Measurements from ENCODE around the gene TMEM130. TPM values are rescaled to one million over a fixed set of nuclear protein-coding genes. Genes with fewer than 3 reads are reported as not detected.
A peak's percentile ranks its signal among the peaks of the same experiment; 100 is the strongest.
"Not testable (repeated sequence)": the region's sequence is repeated elsewhere in the genome, so short reads cannot be mapped to it uniquely, and the experiment has no call there.

The TMEM130 gene
- total RNA-seq, 2 donors from 2014 or later: 1.1 TPM; not detected in 1

DNA sequence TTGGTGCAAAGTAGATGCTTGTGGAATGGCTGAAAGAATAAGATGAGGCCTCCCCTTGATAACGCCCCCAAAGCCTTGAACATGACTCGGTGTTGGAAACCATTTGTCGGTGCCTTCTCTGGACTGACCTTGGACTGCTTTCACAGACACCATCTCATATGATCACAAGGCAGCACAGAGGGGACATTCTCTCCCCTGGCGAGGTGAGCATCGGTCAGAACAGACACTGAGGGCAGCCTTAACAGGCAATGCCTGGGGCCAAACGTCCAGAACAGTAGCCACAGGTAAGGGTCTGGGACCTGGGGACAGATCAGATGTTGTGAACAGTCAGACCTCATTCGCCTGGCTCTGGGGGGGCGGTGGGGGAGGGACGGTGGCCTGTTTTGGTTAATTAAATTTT is 5.7 kb upstream of the TMEM130 start:
- Histone ChIP-seq H3K4me1 (peaks cover 0 to 23% of the 10 kb centered on the region in 2 donors), H3K9me3 (no peaks in the 10 kb centered on the region), H3K4me3 (no peak overlapping the region), H3K27ac (no peak overlapping the region), H3K36me3 (no peaks in the 10 kb centered on the region), H3K27me3 (no peaks in the 10 kb centered on the region)
- TF ChIP-seq, protein P1, sequence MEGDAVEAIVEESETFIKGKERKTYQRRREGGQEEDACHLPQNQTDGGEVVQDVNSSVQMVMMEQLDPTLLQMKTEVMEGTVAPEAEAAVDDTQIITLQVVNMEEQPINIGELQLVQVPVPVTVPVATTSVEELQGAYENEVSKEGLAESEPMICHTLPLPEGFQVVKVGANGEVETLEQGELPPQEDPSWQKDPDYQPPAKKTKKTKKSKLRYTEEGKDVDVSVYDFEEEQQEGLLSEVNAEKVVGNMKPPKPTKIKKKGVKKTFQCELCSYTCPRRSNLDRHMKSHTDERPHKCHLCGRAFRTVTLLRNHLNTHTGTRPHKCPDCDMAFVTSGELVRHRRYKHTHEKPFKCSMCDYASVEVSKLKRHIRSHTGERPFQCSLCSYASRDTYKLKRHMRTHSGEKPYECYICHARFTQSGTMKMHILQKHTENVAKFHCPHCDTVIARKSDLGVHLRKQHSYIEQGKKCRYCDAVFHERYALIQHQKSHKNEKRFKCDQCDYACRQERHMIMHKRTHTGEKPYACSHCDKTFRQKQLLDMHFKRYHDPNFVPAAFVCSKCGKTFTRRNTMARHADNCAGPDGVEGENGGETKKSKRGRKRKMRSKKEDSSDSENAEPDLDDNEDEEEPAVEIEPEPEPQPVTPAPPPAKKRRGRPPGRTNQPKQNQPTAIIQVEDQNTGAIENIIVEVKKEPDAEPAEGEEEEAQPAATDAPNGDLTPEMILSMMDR (IDR thresholded peaks at IDR 0.05): no peak
- DNase-seq (ENCODE audit: low spot score): no peak

DNA sequence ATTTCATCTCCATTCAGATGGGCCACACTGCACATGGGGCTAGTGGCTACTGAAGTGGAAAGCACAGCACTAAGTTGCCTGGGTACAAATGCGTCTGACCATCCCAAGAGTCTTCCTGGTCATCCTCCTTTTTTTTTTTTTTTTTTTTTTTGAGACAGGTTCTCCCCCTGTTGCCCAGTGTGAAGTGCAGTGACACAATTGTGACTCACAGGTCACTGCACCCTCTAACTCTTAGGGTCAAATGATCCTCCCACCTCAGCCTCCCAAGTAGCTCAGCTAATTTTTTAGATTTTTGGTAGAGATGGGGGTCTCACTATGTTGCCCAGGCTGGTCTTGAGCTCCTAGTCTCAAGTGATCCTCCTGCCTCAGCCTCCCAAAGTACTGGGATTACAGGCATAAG is 5.1 kb upstream of the TMEM130 start:
- Histone ChIP-seq H3K4me3 (no peak overlapping the region), H3K4me1 (peaks cover 0 to 23% of the 10 kb centered on the region in 2 donors), H3K27ac (no peak overlapping the region), H3K27me3 (no peaks in the 10 kb centered on the region), H3K9me3 (no peaks in the 10 kb centered on the region), H3K36me3 (no peaks in the 10 kb centered on the region)
- TF ChIP-seq, protein P1 (IDR thresholded peaks at IDR 0.05): no peak
- no peak for DNase-seq (ENCODE audit: low spot score)

DNA sequence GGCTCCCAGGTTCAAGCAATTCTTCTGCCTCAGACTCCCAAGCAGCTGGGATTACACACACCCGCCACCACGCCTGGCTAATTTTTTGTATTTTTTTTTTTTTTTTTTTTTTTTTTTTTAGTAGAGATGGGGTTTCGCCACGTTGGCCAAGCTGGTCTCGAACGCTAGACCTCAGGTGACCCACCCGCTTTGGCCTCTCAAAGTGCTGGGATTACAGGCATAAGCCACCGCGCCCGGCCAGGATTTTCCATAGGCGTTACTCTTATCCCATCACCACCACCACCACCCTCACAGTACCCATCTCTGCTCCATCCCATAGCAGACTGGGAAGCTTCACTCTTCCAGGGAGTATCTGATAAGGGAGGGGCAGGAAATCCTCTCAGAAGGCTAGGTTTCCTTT is 3.8 kb upstream of the TMEM130 start:
- H3K27me3 ChIP-seq; H3K27ac ChIP-seq; H3K9me3 ChIP-seq; H3K36me3 ChIP-seq; DNase-seq (ENCODE audit: low spot score); H3K4me3 ChIP-seq: not testable (repeated sequence)
- H3K4me1 ChIP-seq: peaks cover 0 to 21% of the 10 kb centered on the region in 2 donors

DNA sequence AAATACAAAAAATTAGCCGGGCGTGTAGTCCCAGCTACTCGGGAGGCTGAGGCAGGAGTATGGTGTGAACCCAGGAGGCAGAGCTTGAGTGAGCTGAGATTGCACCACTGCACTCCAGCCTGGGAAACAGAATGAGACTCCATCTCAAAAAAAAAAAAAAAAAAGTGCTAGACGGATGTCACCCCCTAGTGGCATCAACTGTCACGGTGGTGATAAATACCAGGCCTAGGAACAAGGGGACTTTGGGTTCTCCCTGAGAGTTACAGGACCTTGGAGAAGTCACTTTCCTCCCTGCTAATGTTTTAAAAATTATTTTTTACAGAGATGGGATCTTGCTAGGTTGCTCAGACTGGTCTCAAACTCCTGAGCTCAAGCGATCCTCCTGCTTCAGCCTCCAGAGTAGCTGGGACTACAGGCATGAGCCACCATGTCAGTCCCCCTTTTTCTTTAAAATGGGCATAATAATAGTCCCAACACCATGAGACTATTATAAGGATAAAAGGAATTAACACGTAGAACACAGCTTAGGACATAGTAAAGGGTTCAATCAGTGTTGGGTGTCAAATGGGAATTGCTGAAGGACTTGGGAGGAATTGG is 2.6 kb upstream of the TMEM130 start:
- no peak overlapping the region for H3K27ac ChIP-seq
- DNase-seq (ENCODE audit: low spot score): no peak
- H3K27me3 ChIP-seq: peaks cover 5% of the 10 kb centered on the region in 2 donors

DNA sequence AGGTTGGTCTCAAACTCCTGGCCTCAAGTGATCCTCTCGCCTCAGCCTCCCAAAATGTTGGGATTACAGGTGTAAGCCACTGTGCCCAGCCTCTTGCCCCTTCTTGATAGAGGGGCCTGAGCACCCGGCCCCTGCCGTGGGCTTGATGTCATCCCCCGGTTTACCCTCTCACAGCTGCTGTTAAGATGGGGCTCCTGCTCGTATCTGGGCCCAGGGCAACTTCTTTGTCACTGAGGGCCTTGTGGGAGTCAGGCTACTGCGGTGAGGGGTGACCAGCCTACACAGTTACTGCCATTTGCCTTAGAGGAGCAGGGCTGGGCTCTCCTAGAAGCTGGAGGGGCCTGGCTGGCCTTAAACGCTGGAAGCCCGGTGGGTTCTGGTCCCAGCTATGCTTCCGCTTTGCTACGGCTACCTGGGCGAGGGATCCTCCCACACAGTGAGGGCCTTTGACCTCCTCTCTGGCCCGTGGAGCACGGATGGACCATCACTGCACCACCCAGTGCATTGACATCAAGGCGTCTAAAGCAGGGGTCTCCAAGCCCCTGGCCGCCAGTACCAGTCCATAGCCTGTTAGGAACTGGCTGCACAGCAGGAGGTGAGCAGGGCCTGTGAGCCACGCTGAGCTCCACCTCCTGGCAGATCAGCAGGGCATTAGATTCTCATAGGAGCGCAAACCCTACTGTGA is 1.1 kb upstream of the TMEM130 start:
- Histone ChIP-seq H3K4me3 (no peak overlapping the region), H3K36me3 (no peaks in the 10 kb centered on the region), H3K4me1 (peaks cover 0 to 21% of the 10 kb centered on the region in 2 donors), H3K27ac (no peak overlapping the region), H3K27me3 (peaks cover 5% of the 10 kb centered on the region in 2 donors), H3K9me3 (no peaks in the 10 kb centered on the region)
- TF ChIP-seq, protein P1 (IDR thresholded peaks at IDR 0.05): no peak
- DNase-seq (ENCODE audit: low spot score): no peak

More for the DNA sequence above, 2.6 kb upstream of the TMEM130 start:
- TF ChIP-seq, protein P1 (IDR thresholded peaks at IDR 0.05): no peak
- Histone ChIP-seq H3K9me3 (no peaks in the 10 kb centered on the region), H3K36me3 (no peaks in the 10 kb centered on the region), H3K4me1 (peaks cover 0 to 18% of the 10 kb centered on the region in 2 donors), H3K4me3 (no peak overlapping the region)

DNA sequence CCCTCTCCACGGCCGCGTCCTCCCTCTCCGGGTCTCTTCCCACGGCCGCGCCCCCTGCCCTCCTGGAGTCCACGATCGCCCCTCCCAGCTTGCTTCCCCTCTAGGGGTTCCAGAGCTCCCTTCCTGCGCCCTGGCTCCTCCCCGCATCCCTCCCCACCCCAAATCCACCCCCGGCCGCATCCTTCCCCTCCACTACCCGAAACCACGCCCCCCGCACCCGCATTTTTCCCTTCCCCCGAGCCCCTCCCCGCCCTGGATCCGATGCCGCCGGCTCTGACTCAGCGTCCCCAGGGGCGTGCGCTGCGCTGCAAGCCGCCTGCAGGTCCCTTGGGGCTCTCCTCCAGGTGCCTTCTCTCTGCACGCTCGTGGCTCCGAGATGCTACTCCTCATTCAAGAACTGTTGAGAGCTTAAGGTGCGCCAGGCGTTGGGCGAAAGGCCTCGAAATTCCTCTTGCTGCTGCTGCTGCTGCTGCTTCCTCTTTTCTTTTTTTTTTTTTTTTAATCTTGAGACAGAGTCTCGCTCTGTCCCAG is 372 bp upstream of the TMEM130 start:
- DNase-seq (ENCODE audit: low spot score): no peak
- Histone ChIP-seq H3K9me3 (no peaks in the 10 kb centered on the region), H3K27ac (no peak overlapping the region), H3K27me3 (peaks cover 5% of the 10 kb centered on the region in 2 donors), H3K4me1 (peaks cover 0 to 21% of the 10 kb centered on the region in 2 donors), H3K4me3 (peak overlapping the region; percentile 21 to 52), H3K36me3 (no peaks in the 10 kb centered on the region)
- TF ChIP-seq, protein P1 (IDR thresholded peaks at IDR 0.05): no peak
